ENCODE data around the gene C1orf21.

DNA sequence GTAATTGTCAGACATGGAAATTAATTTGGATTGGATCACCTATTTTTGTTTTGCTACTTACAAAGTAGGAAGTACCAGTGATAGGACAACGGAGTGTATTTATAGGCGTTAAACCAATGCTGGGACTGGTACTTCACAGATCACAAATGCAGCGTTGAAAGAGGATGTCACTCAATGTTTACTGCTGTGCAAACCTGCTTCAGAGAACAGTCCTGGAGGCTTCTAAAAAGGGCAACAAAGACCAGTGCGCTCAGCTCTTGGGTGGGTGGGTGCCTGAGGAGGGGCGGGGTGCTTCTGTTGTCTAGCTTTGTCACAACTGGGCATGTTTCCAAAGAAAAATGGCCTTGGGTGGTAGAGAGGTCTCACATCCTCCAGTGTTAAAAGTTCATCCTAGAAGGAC is 2.1 kb downstream of the C1orf21 start:
- TF ChIP-seq CTCF (conservative IDR thresholded peaks at IDR 0.05; ENCODE audit: low read depth, low read length) (no peak), POLR2A (IDR thresholded peaks at IDR 0.05; ENCODE audit: low read depth, low read length) (no peak), CEBPB (IDR thresholded peaks at IDR 0.05; ENCODE audit: low read depth, low read length) (no peak), MXI1 (IDR thresholded peaks at IDR 0.05; ENCODE audit: borderline replicate concordance, low read depth, low read length) (no peak), MAFK (IDR thresholded peaks at IDR 0.05; ENCODE audit: low read depth, low read length) (no peak), RAD21 (IDR thresholded peaks at IDR 0.05; ENCODE audit: low read length) (no peak), CHD1 (IDR thresholded peaks at IDR 0.05; ENCODE audit: low read depth, low read length) (no peak)
